HepG2 (cell line): ENCODE measurements around the gene CAMTA1. TPM values are rescaled to one million over a fixed set of nuclear protein-coding genes. Genes with fewer than 3 reads are reported as not detected.

Experiments
- ATAC-seq: fragments of 200-7000 bp; cut with Tn5 transposase; 3 replicates; pipeline ENCODE4 v1.9.1; 2020; ENCODE audit warnings: mild to moderate bottlenecking, moderate library complexity
- BruUV-seq: library from RNA; stranded (reverse); fragments of 400-500 nt; replicated peaks from 2 replicates; lab custom pipeline; 2021; lab: Mats Ljungman, UMichigan
- CTCF ChIA-PET: fragments of 300-600 bp; formaldehyde crosslinking; extraction: SDS; loops from one replicate; lab custom pipeline; 2021; ENCODE audit warnings: low total read pairs, inconsistent platforms, low intra/inter-chr PET ratio; lab: Yijun Ruan, JAX
- POLR2A ChIA-PET: fragments of 350-600 bp; sonication (Branson Sonifier 250); formaldehyde crosslinking; loops from one replicate; lab custom pipeline; 2020; ENCODE audit warnings: antibody characterized with exemption, inconsistent platforms; lab: Yijun Ruan, JAX
- DNase-seq: peaks from one replicate; pipeline ENCODE4 v3.0.0-alpha.2; 2015; ENCODE audit warnings: low spot score
- FAIRE-seq: peaks from 3 replicates; lab custom pipeline; 2011; peaks lifted over from hg19 to GRCh38; lab: Jason Lieb, UNC
- H2AFZ ChIP-seq: one replicate; pipeline ENCODE4 v1.6.1; 2011; ENCODE audit warnings: low read length, inconsistent platforms
- H3K27ac ChIP-seq: fragments of 300-600 bp; 3 replicates; pipeline ENCODE4 v1.8.0; 2011; ENCODE audit warnings: mixed run types, mild to moderate bottlenecking, mixed read lengths, low read length, inconsistent platforms; ENCODE audit not compliant: insufficient read depth; ENCODE audit errors: extremely low read length
- H3K27me3 ChIP-seq, 2 experiments: fragments of 200-600 bp in 1 of 2; 2 replicates in 1 of 2; 3 replicates in 1 of 2; pipeline versions ENCODE4 v1.6.0 to v1.8.0; 2011; ENCODE audit warnings: low read length in 2 of 2, mild to moderate bottlenecking in 2 of 2, moderate library complexity in 2 of 2, inconsistent platforms in 1 of 2; ENCODE audit not compliant: insufficient read depth in 2 of 2, control insufficient read depth in 1 of 2
- H3K36me3 ChIP-seq, 2 experiments: fragments of 200-600 bp in 1 of 2; replicated peaks in 1 of 2; 2 replicates in 1 of 2; 3 replicates in 1 of 2; pipeline versions ENCODE4 v1.5.1 to v1.8.0; 2011; ENCODE audit warnings: low read length in 2 of 2, inconsistent platforms in 1 of 2; ENCODE audit not compliant: insufficient read depth in 2 of 2, control insufficient read depth in 1 of 2
- H3K4me1 ChIP-seq: 2 replicates; pipeline ENCODE4 v1.5.1; 2012; ENCODE audit warnings: low read length, inconsistent platforms; ENCODE audit not compliant: insufficient read depth
- H3K4me2 ChIP-seq: 2 replicates; pipeline ENCODE4 v1.6.0; 2011; ENCODE audit warnings: low read depth, low read length, inconsistent platforms
- H3K4me3 ChIP-seq, 3 experiments: fragments of 200-600 bp in 1 of 3; sonication (generic), shearing (Covaris generic) in 1 of 3; replicated peaks in 1 of 3; 2 replicates each; pipeline ENCODE4 v1.5.1; 2011 to 2016; ENCODE audit warnings: low read length in 3 of 3, inconsistent platforms in 2 of 3, low read depth in 2 of 3, mild to moderate bottlenecking in 2 of 3, control low read depth in 1 of 3, mixed read lengths in 1 of 3; ENCODE audit not compliant: insufficient read depth in 1 of 3
- H3K79me2 ChIP-seq: one replicate; pipeline ENCODE4 v1.6.1; 2011; ENCODE audit warnings: low read length, inconsistent platforms; ENCODE audit not compliant: insufficient read depth
- H3K9ac ChIP-seq: 2 replicates; pipeline ENCODE4 v1.6.0; 2011; ENCODE audit warnings: mild to moderate bottlenecking, low read depth, low read length, inconsistent platforms; ENCODE audit not compliant: insufficient read depth
- H3K9me3 ChIP-seq: 2 replicates; pipeline ENCODE4 v1.5.1; 2012; ENCODE audit warnings: mild to moderate bottlenecking, low read length
- H4K20me1 ChIP-seq: 2 replicates; pipeline ENCODE4 v1.6.0; 2011; ENCODE audit warnings: inconsistent platforms, mild to moderate bottlenecking, low read length, moderate library complexity; ENCODE audit not compliant: insufficient read depth
- ARNTL ChIP-seq: sonication (generic); formaldehyde crosslinking; IDR thresholded peaks from 2 replicates; pipeline ENCODE4 v1.4.0; 2020; ENCODE audit warnings: mild to moderate bottlenecking, missing genetic modification reagents
- E2F2 ChIP-seq: sonication (generic); formaldehyde crosslinking; IDR thresholded peaks from 2 replicates; pipeline ENCODE4 v1.4.0; 2020; ENCODE audit warnings: missing genetic modification reagents, borderline replicate concordance
- EZH2 ChIP-seq: conservative IDR thresholded peaks from 2 replicates; pipeline ENCODE4 v1.6.1; 2012; ENCODE audit warnings: mild to moderate bottlenecking, low read depth, low read length, moderate library complexity
- HDAC1 ChIP-seq: sonication (generic); formaldehyde crosslinking; IDR thresholded peaks from 2 replicates; pipeline ENCODE4 v1.5.1; 2020; ENCODE audit warnings: mild to moderate bottlenecking, missing genetic modification reagents
- KAT8 ChIP-seq: IDR thresholded peaks from 2 replicates; pipeline ENCODE4 v1.6.1; 2016; ENCODE audit warnings: missing genetic modification reagents, missing compliant biosample characterization
- POLR2AphosphoS2 ChIP-seq: IDR thresholded peaks from 2 replicates; pipeline ENCODE4 v1.6.1; 2011; ENCODE audit warnings: low read depth, low read length, improper control_type of control experiment
- POLR2AphosphoS5 ChIP-seq: IDR thresholded peaks from 2 replicates; pipeline ENCODE4 v1.6.1; 2012; ENCODE audit warnings: low read depth, low read length
- SIN3A ChIP-seq: IDR thresholded peaks from 2 replicates; pipeline ENCODE4 v1.6.1; 2011; ENCODE audit warnings: low read depth, mild to moderate bottlenecking, control low read depth, low read length, borderline replicate concordance
- ZHX2 ChIP-seq, 2 experiments: sonication (generic) in 1 of 2; formaldehyde crosslinking in 1 of 2; IDR thresholded peaks; 2 replicates each; pipeline versions ENCODE4 v1.6.1 to v1.9.0; 2014 to 2022; ENCODE audit warnings: antibody characterized with exemption in 1 of 2, borderline replicate concordance in 1 of 2, inconsistent platforms in 1 of 2, low read depth in 1 of 2, missing genetic modification reagents in 1 of 2
- ZNF547 ChIP-seq: sonication (generic); formaldehyde crosslinking; IDR thresholded peaks from 2 replicates; pipeline ENCODE4 v1.5.1; 2020; ENCODE audit warnings: mild to moderate bottlenecking, missing genetic modification reagents
- ZNF772 ChIP-seq: sonication (generic); formaldehyde crosslinking; IDR thresholded peaks from 2 replicates; pipeline ENCODE4 v1.5.0; 2020; ENCODE audit warnings: mild to moderate bottlenecking, missing genetic modification reagents
- WGBS: methylation state at CpG from one replicate; pipeline ENCODE4 v1.1.6; 2017; ENCODE audit warnings: low lambda C conversion rate; 5-methylcytosine and 5-hydroxymethylcytosine counted together
- in situ Hi-C: cut with HindIII; loops from 2 replicates; pipeline ENCODE4 v1.10.0; 2017; ENCODE audit warnings: low pct_unique_long_range_greater_than_20kb; ENCODE audit not compliant: extremely low pct_ligation_motif_present
- intact Hi-C: fragments of 100-400 bp; cut with micrococcal nuclease; formaldehyde crosslinking; loops from one replicate; pipeline ENCODE4 v1.10.0; 2022; ENCODE audit not compliant: unreplicated experiment
- polyA plus RNA-seq, 8 experiments: library from polyadenylated mRNA; depleted of rRNA in 3 of 8; stranded (reverse) in 7 of 8; unstranded in 1 of 8; fragments of >200 nt; fragmentation: Illumina TruSeq in 4 of 8; extraction: Trizol in 4 of 8; gene quantifications; 2 replicates each; pipeline versions ENCODE4 v1.2.1 to v1.2.3, GENCODE V29; 2011 to 2016; ENCODE audit warnings: low read depth in 4 of 8, missing spikeins in 1 of 8, mixed read lengths in 1 of 8; ENCODE audit not compliant: insufficient read depth in 1 of 8
- total RNA-seq, 5 experiments: library from RNA; depleted of rRNA; stranded (reverse); fragments of >200 nt; fragmentation: Illumina TruSeq; extraction: Trizol; gene quantifications; 2 replicates each; pipeline ENCODE4 v1.2.3, GENCODE V29; 2016; ENCODE audit warnings: low read depth in 1 of 5

Gene CAMTA1
- total and polyA plus RNA-seq, 2 of the 13 experiments (the other 11 are each of a cell fraction or from before 2014, with no cell fraction given) = 25.0 to 36.4 TPM

DNA sequence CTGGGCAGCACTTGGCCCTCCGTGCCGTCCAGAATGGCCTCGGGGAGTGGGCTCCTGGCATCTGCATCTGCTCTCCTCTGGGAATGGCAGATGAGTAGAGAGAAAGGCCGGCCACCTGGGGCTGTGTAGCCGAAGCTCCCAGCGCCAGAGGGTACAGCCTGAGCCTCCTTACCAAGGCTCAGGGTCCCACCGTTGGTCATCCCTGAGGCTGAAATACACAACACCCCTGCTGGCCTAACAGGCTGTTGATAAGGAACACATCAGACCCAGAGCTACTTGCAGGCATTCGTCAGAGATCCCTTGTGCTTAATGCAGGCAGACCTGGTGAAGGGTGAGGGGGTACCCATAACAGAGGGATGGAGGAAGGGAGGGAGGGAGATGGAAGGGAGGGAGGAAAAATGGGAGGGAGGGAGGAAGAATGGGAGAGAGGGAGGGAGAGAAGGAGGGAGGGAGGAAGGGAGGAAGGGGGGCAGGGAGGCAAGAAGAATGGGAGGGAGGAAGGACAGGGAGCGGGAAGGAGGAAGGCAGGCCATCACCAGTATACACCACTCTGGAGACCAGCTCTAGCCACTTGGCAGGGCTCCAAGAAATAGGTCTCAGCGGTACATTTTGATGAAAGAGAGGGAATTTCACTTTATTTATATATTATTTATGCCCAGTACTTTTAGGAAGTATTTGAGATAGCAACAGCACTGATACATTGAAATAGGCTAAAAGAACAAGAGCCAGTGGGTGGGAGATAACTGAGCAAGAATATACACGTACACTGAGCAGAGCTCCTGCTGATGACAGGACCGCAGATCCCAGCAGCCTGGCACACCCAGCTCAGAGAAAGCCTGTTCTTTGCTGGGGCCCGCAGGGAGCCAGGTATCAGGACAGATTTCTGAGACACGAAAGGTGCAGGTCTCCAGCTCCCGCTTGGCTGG is 670.8 kb downstream of the CAMTA1 start (continued):
- TF ChIP-seq ZHX2 (IDR thresholded peaks at IDR 0.05; ENCODE audit: low read depth) (no peak), ZHX2 (CRISPR knock-in tag; IDR thresholded peaks at IDR 0.05; ENCODE audit: borderline replicate concordance) (no peak)

GRCh38 chr1:7456722-7457082 is 671.4 kb downstream of the CAMTA1 start:
- ChIA-PET CTCF (no interaction called here), POLR2A (no interaction called here)
- no peak for TF ChIP-seq EZH2
- TF ChIP-seq HDAC1 (CRISPR knock-in tag) = no peak
- no peak for TF ChIP-seq KAT8 (CRISPR knock-in tag)
- TF ChIP-seq ZNF547 (CRISPR knock-in tag) = no peak
- no peak for TF ChIP-seq E2F2 (CRISPR knock-in tag)
- TF ChIP-seq SIN3A = no peak
- TF ChIP-seq ZNF772 (CRISPR knock-in tag) = no peak
- no peak for TF ChIP-seq POLR2AphosphoS5
- no peak for TF ChIP-seq POLR2AphosphoS2
- TF ChIP-seq ARNTL (CRISPR knock-in tag) = no peak
- Histone ChIP-seq H3K9ac (no peak overlapping the region), H3K4me1 (no peaks in the 10 kb centered on the region), H3K27me3 (peaks cover 5 to 46% of the 10 kb centered on the region in 2 experiments; a peak in 4 of 5 replicates), H3K27ac (no peak overlapping the region), H3K4me2 (no peak overlapping the region), H3K4me3 (no peak overlapping the region), H3K79me2 (no peaks in the 10 kb centered on the region), H3K9me3 (no peaks in the 10 kb centered on the region), H4K20me1 (no peaks in the 10 kb centered on the region; the same call in 1 of the 2 replicates), H2AFZ (no peak overlapping the region), H3K36me3 (no peaks in the 10 kb centered on the region)
- DNase-seq (no peak), ATAC-seq (no peak), FAIRE-seq (no peak)
- in situ Hi-C loops (no loop called here), intact Hi-C loops (no loop called here)
- 9% methylated on average over 16 of the region's 17 CpGs for WGBS
- no TSS peak for BruUV-seq
